HepG2 (cell line): ENCODE results near the gene IZUMO4.

Experiments used
- KLF11 ChIP-seq: IDR thresholded peaks from 2 replicates; pipeline ENCODE4 v1.6.1; 2016; ENCODE audit warnings: missing compliant biosample characterization
- NR2F6 ChIP-seq, 2 experiments: IDR thresholded peaks; 2 replicates each; pipeline ENCODE4 v1.6.1; 2016; ENCODE audit warnings: antibody characterized with exemption in 1 of 2, mild to moderate bottlenecking in 1 of 2
- USF2 ChIP-seq, 2 experiments: sonication (generic) in 1 of 2; formaldehyde crosslinking in 1 of 2; IDR thresholded peaks; 2 replicates each; pipeline versions ENCODE4 v1.5.1 to v1.6.1; 2011 to 2020; ENCODE audit warnings: borderline replicate concordance in 1 of 2, low read depth in 1 of 2, low read length in 1 of 2, mild to moderate bottlenecking in 1 of 2, missing genetic modification reagents in 1 of 2, moderate library complexity in 1 of 2

GRCh38 chr19:2132191-2132590 is 35.5 kb downstream of the IZUMO4 start:
- TF ChIP-seq NR2F6 (IDR thresholded peaks at IDR 0.05) (no peak), NR2F6 (CRISPR knock-in tag; IDR thresholded peaks at IDR 0.05) (no peak), USF2 (IDR thresholded peaks at IDR 0.05; ENCODE audit: low read depth, low read length) (no peak), USF2 (CRISPR knock-in tag; IDR thresholded peaks at IDR 0.05; ENCODE audit: borderline replicate concordance) (no peak), KLF11 (CRISPR knock-in tag) (no peak)
